Mesenchymal stem cell (in vitro differentiated cells and primary cell): Measurements from ENCODE around the gene CD81.

ENCODE experiments used
- DNase-seq: peaks from one replicate; pipeline ENCODE4 v3.0.0-alpha.2; 2013
- H2AFZ ChIP-seq: one replicate; pipeline ENCODE4 v1.6.1; 2013; ENCODE audit warnings: low read depth, mild to moderate bottlenecking, control low read depth, inconsistent platforms, low read length, moderate library complexity
- H2AK5ac ChIP-seq: 2 replicates; pipeline ENCODE4 v1.6.1; 2013; ENCODE audit warnings: low read length, moderate library complexity, mild to moderate bottlenecking, inconsistent platforms; ENCODE audit not compliant: severe bottlenecking
- H2BK120ac ChIP-seq: one replicate; pipeline ENCODE4 v1.6.1; 2013; ENCODE audit warnings: low read depth, mild to moderate bottlenecking, inconsistent platforms, low read length, moderate library complexity
- H2BK12ac ChIP-seq, 2 experiments: one replicate each; pipeline ENCODE4 v1.6.1; 2013; ENCODE audit warnings: inconsistent platforms in 2 of 2, low read length in 2 of 2, mild to moderate bottlenecking in 2 of 2, moderate library complexity in 2 of 2, control low read depth in 1 of 2
- H2BK15ac ChIP-seq: one replicate; pipeline ENCODE4 v1.6.1; 2013; ENCODE audit warnings: mild to moderate bottlenecking, low read depth, inconsistent platforms; ENCODE audit not compliant: poor library complexity, severe bottlenecking
- H2BK5ac ChIP-seq: 2 replicates; pipeline ENCODE4 v1.6.1; 2013; ENCODE audit warnings: low read depth, mild to moderate bottlenecking, low read length, control low read depth, inconsistent platforms; ENCODE audit not compliant: poor library complexity, severe bottlenecking
- H3K14ac ChIP-seq, 2 experiments: one replicate each; pipeline ENCODE4 v1.6.1; 2013; ENCODE audit warnings: inconsistent platforms in 2 of 2, low read length in 2 of 2, control low read depth in 1 of 2, mild to moderate bottlenecking in 1 of 2, moderate library complexity in 1 of 2
- H3K18ac ChIP-seq, 2 experiments: one replicate each; pipeline ENCODE4 v1.6.1; 2013; ENCODE audit warnings: inconsistent platforms in 2 of 2, low read length in 2 of 2, control low read depth in 1 of 2, low read depth in 1 of 2, mild to moderate bottlenecking in 1 of 2
- H3K23ac ChIP-seq, 2 experiments: one replicate each; pipeline ENCODE4 v1.6.1; 2013; ENCODE audit warnings: inconsistent platforms in 2 of 2, low read length in 2 of 2, mild to moderate bottlenecking in 2 of 2, moderate library complexity in 2 of 2, control low read depth in 1 of 2
- H3K27ac ChIP-seq: 2 replicates; pipeline ENCODE4 v1.5.1; 2013; ENCODE audit warnings: mild to moderate bottlenecking, moderate library complexity, low read length, control low read depth, inconsistent platforms; ENCODE audit not compliant: poor library complexity, severe bottlenecking
- H3K27me3 ChIP-seq, 2 experiments: 2 replicates each; pipeline versions ENCODE4 v1.6.1 to v1.7.0; 2013; ENCODE audit warnings: low read length in 2 of 2, mild to moderate bottlenecking in 2 of 2, moderate library complexity in 2 of 2, control low read depth in 1 of 2, inconsistent platforms in 1 of 2; ENCODE audit not compliant: control insufficient read depth in 1 of 2, insufficient read depth in 1 of 2
- H3K36me3 ChIP-seq, 2 experiments: 2 replicates each; pipeline versions ENCODE4 v1.6.1 to v1.7.0; 2013; ENCODE audit warnings: low read length in 2 of 2, control low read depth in 1 of 2, inconsistent platforms in 1 of 2, low read depth in 1 of 2, mild to moderate bottlenecking in 1 of 2; ENCODE audit not compliant: insufficient read depth in 2 of 2, control insufficient read depth in 1 of 2
- H3K4ac ChIP-seq, 2 experiments: one replicate each; pipeline ENCODE4 v1.6.1; 2013; ENCODE audit warnings: inconsistent platforms in 2 of 2, low read length in 2 of 2, mild to moderate bottlenecking in 2 of 2, moderate library complexity in 2 of 2, control low read depth in 1 of 2, low read depth in 1 of 2
- H3K4me1 ChIP-seq: 2 replicates; pipeline ENCODE4 v1.6.1; 2013; ENCODE audit warnings: low read depth, low read length, control low read depth; ENCODE audit not compliant: control insufficient read depth, insufficient read depth
- H3K4me2 ChIP-seq: 2 replicates; pipeline ENCODE4 v1.6.1; 2013; ENCODE audit warnings: low read length, mild to moderate bottlenecking, inconsistent platforms; ENCODE audit not compliant: poor library complexity, severe bottlenecking
- H3K4me3 ChIP-seq, 2 experiments: 2 replicates each; pipeline versions ENCODE4 v1.5.1 to v1.7.0; 2013; ENCODE audit warnings: low read length in 2 of 2, mild to moderate bottlenecking in 2 of 2, control low read depth in 1 of 2, low read depth in 1 of 2; ENCODE audit not compliant: insufficient read depth in 1 of 2
- H3K79me1 ChIP-seq: replicated peaks from 2 replicates; pipeline ENCODE4 v1.6.1; 2013; ENCODE audit warnings: mild to moderate bottlenecking, control low read depth, low read length, inconsistent platforms; ENCODE audit not compliant: poor library complexity, severe bottlenecking
- H3K9ac ChIP-seq: 2 replicates; pipeline ENCODE4 v1.7.0; 2013; ENCODE audit warnings: mild to moderate bottlenecking, low read length, moderate library complexity
- H3K9me3 ChIP-seq: 2 replicates; pipeline ENCODE4 v1.7.0; 2013; ENCODE audit warnings: mild to moderate bottlenecking, low read length; ENCODE audit not compliant: control insufficient read depth
- H4K8ac ChIP-seq: one replicate; pipeline ENCODE4 v1.6.1; 2013; ENCODE audit warnings: inconsistent platforms, mild to moderate bottlenecking, low read length, moderate library complexity
- H4K91ac ChIP-seq: one replicate; pipeline ENCODE4 v1.6.1; 2013; ENCODE audit warnings: mild to moderate bottlenecking, low read length, inconsistent platforms
- WGBS: methylation state at CpG from one replicate; pipeline ENCODE4 v1.1.7; 2013; ENCODE audit warnings: mixed read lengths; 5-methylcytosine and 5-hydroxymethylcytosine counted together

Gene CD81

GRCh38 chr11:2433106-2433925, 56.2 kb downstream of the CD81 start:
- H3K23ac ChIP-seq = no peak overlapping the region
- no peak overlapping the region for H2BK5ac ChIP-seq
- WGBS = 87% methylated on average over 22 of the region's 22 CpGs
- no peak overlapping the region for H2BK15ac ChIP-seq
- no peak overlapping the region for H3K18ac ChIP-seq
- H3K4ac ChIP-seq = no peak overlapping the region
- H3K4me1 ChIP-seq = no peaks in the 10 kb centered on the region
- H3K9me3 ChIP-seq = no peaks in the 10 kb centered on the region
- peak overlapping the region; percentile 31 for H4K91ac ChIP-seq
- no peaks in the 10 kb centered on the region for H3K79me1 ChIP-seq
- no peak overlapping the region for H4K8ac ChIP-seq
- no peak overlapping the region for H2BK120ac ChIP-seq
- no peak overlapping the region for H3K9ac ChIP-seq
- no peak for DNase-seq
- H2AFZ ChIP-seq = no peak overlapping the region
- H3K4me2 ChIP-seq = no peak overlapping the region
- peak overlapping the region in 1 of 2 experiments; percentile 39 for H3K14ac ChIP-seq
- peaks cover 13 to 63% of the 10 kb centered on the region in 2 experiments for H3K27me3 ChIP-seq
- H2BK12ac ChIP-seq = no peak overlapping the region
- H3K27ac ChIP-seq = no peak overlapping the region
- H3K36me3 ChIP-seq = no peaks in the 10 kb centered on the region
- no peak overlapping the region for H2AK5ac ChIP-seq
- H3K4me3 ChIP-seq = no peak overlapping the region

- H2BK12ac ChIP-seq = no peak overlapping the region
- H3K9ac ChIP-seq = no peak overlapping the region
- no peak overlapping the region for H2BK5ac ChIP-seq
- no peak overlapping the region for H2BK15ac ChIP-seq
- no peaks in the 10 kb centered on the region for H3K9me3 ChIP-seq
- H3K4me3 ChIP-seq = no peak overlapping the region
- H4K91ac ChIP-seq = peak overlapping the region; percentile 31
- no peak overlapping the region for H3K4me2 ChIP-seq
- no peak overlapping the region for H4K8ac ChIP-seq
- H3K79me1 ChIP-seq = no peaks in the 10 kb centered on the region
- no peak overlapping the region for H3K27ac ChIP-seq
- H2AK5ac ChIP-seq = no peak overlapping the region
- H3K27me3 ChIP-seq = peaks cover 13 to 70% of the 10 kb centered on the region in 2 experiments
- H2BK120ac ChIP-seq = no peak overlapping the region
- no peak overlapping the region for H3K18ac ChIP-seq
- WGBS = 91% methylated on average over 8 of the region's 8 CpGs
- no peaks in the 10 kb centered on the region for H3K36me3 ChIP-seq
- no peak overlapping the region for H3K4ac ChIP-seq
- no peaks in the 10 kb centered on the region for H3K4me1 ChIP-seq
- H3K23ac ChIP-seq = no peak overlapping the region
- no peak for DNase-seq
- peak overlapping the region in 1 of 2 experiments; percentile 72 for H3K14ac ChIP-seq
- H2AFZ ChIP-seq = no peak overlapping the region
Observed at GRCh38 chr11:2434008-2434407, 56.9 kb downstream of the CD81 start.

- Histone ChIP-seq H2BK120ac (no peak overlapping the region), H2AK5ac (no peak overlapping the region), H3K4ac (no peak overlapping the region), H3K9me3 (peaks cover under 1% of the 10 kb centered on the region), H3K27ac (no peak overlapping the region), H3K14ac (no peak overlapping the region), H4K91ac (no peak overlapping the region), H3K4me1 (no peaks in the 10 kb centered on the region), H2AFZ (no peak overlapping the region), H3K23ac (no peak overlapping the region), H3K36me3 (no peaks in the 10 kb centered on the region), H3K4me3 (no peak overlapping the region), H3K9ac (no peak overlapping the region), H3K4me2 (no peak overlapping the region), H2BK5ac (no peak overlapping the region), H3K18ac (no peak overlapping the region), H2BK12ac (no peak overlapping the region), H3K27me3 (peaks cover 13 to 76% of the 10 kb centered on the region in 2 experiments), H2BK15ac (no peak overlapping the region), H4K8ac (no peak overlapping the region), H3K79me1 (no peaks in the 10 kb centered on the region)
- WGBS = 84% methylated on average over 10 of the region's 11 CpGs
- no peak for DNase-seq
Observed at GRCh38 chr11:2434506-2435255, 57.6 kb downstream of the CD81 start.

- H2BK12ac ChIP-seq = no peak overlapping the region
Observed at GRCh38 chr11:2435288-2436012, 58.3 kb downstream of the CD81 start.

More at GRCh38 chr11:2435288-2436012, 58.3 kb downstream of the CD81 start:
- Histone ChIP-seq H3K27ac (no peak overlapping the region), H3K4ac (no peak overlapping the region), H3K18ac (no peak overlapping the region), H2BK5ac (no peak overlapping the region), H2BK120ac (no peak overlapping the region), H3K4me3 (no peak overlapping the region), H3K9ac (no peak overlapping the region), H3K79me1 (no peaks in the 10 kb centered on the region), H3K36me3 (no peaks in the 10 kb centered on the region), H3K4me1 (no peaks in the 10 kb centered on the region), H2AFZ (no peak overlapping the region), H4K8ac (no peak overlapping the region), H3K4me2 (no peak overlapping the region), H2AK5ac (no peak overlapping the region), H4K91ac (no peak overlapping the region), H2BK15ac (no peak overlapping the region), H3K14ac (no peak overlapping the region), H3K9me3 (peaks cover 3% of the 10 kb centered on the region), H3K23ac (no peak overlapping the region), H3K27me3 (peaks cover 18 to 83% of the 10 kb centered on the region in 2 experiments)
- 74% methylated on average over 12 of the region's 12 CpGs for WGBS
- no peak for DNase-seq
